Measurements from ENCODE around the gene SLC35A1.

DNA sequence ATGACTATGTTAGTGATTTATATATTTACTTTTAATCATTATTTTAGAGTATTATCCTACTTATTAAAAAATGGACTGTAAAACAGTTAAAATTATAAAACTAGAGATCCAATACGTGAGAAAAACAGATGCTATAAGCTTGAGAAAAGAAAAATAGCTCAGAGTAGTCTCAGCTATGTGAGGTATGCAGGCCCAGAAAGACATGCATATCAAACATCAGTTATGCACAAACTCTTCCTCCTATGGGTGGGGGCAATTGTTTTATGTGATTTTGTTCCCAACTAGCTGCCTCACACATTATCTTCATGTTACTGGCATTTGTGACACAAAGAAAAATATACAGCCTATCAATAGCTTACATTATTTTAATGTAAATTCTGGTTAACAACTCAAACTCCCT is 88.2 kb downstream of the SLC35A1 start:
- TF ChIP-seq CTCF (conservative IDR thresholded peaks at IDR 0.05; ENCODE audit: low read depth, low read length), result no peak
- TF ChIP-seq EZH2 (IDR thresholded peaks at IDR 0.05; ENCODE audit: low read length, unreplicated experiment), result no peak
